Measurements from ENCODE around the gene ADCY1. TPM values are rescaled to one million over a fixed set of nuclear protein-coding genes. Genes with fewer than 3 reads are reported as not detected.

The ADCY1 gene
- total RNA-seq, 1 donor from 2014 or later = 3.1 TPM

- intact Hi-C loops (cut with micrococcal nuclease) = no loop called here
Observed at GRCh38 chr7:45592230-45592991, 18.2 kb downstream of the ADCY1 start.

GRCh38 chr7:45593121-45593541, 19.0 kb downstream of the ADCY1 start:
- intact Hi-C loops (cut with micrococcal nuclease) = no loop called here

GRCh38 chr7:45593877-45594276, 19.7 kb downstream of the ADCY1 start:
- intact Hi-C loops (cut with micrococcal nuclease) = no loop called here

- intact Hi-C loops (cut with micrococcal nuclease) = no loop called here
Observed at GRCh38 chr7:45594745-45595535, 20.8 kb downstream of the ADCY1 start.

- intact Hi-C loops (cut with micrococcal nuclease) = no loop called here
Observed at GRCh38 chr7:45595809-45596664, 21.9 kb downstream of the ADCY1 start.

GRCh38 chr7:45596665-45597095, 22.5 kb downstream of the ADCY1 start:
- intact Hi-C loops (cut with micrococcal nuclease) = no loop called here

- intact Hi-C loops (cut with micrococcal nuclease) = no loop called here
Observed at GRCh38 chr7:45597286-45597984, 23.3 kb downstream of the ADCY1 start.

- intact Hi-C loops (cut with micrococcal nuclease) = no loop called here
Observed at GRCh38 chr7:45598886-45599520, 24.8 kb downstream of the ADCY1 start.

GRCh38 chr7:45599851-45600706, 25.9 kb downstream of the ADCY1 start:
- intact Hi-C loops (cut with micrococcal nuclease) = no loop called here

GRCh38 chr7:45601094-45601493, 26.9 kb downstream of the ADCY1 start:
- intact Hi-C loops (cut with micrococcal nuclease) = no loop called here

GRCh38 chr7:45601816-45602540, 27.8 kb downstream of the ADCY1 start:
- intact Hi-C loops (cut with micrococcal nuclease) = no loop called here

GRCh38 chr7:45606050-45606449, 31.9 kb downstream of the ADCY1 start:
- intact Hi-C loops (cut with micrococcal nuclease) = no loop called here

GRCh38 chr7:45606931-45607330, 32.8 kb downstream of the ADCY1 start:
- intact Hi-C loops (cut with micrococcal nuclease) = no loop called here

GRCh38 chr7:45609180-45609579, 35.0 kb downstream of the ADCY1 start:
- intact Hi-C loops (cut with micrococcal nuclease) = no loop called here

GRCh38 chr7:45610019-45610418, 35.9 kb downstream of the ADCY1 start:
- intact Hi-C loops (cut with micrococcal nuclease) = no loop called here

GRCh38 chr7:45610660-45611299, 36.6 kb downstream of the ADCY1 start:
- intact Hi-C loops (cut with micrococcal nuclease) = no loop called here

- intact Hi-C loops (cut with micrococcal nuclease) = no loop called here
Observed at GRCh38 chr7:45617166-45617565, 43.0 kb downstream of the ADCY1 start.

GRCh38 chr7:45622058-45622457, 47.9 kb downstream of the ADCY1 start:
- intact Hi-C loops (cut with micrococcal nuclease) = no loop called here
